HEK293T (cell line): ENCODE data around the gene TNFAIP8.

ENCODE experiments used
- CTCF ChIA-PET: fragments of 350-600 bp; formaldehyde crosslinking; extraction: SDS; loops from one replicate; lab custom pipeline; 2021; ENCODE audit warnings: antibody characterized with exemption, inconsistent platforms; lab: Yijun Ruan, JAX
- POLR2A ChIA-PET: fragments of 350-600 bp; formaldehyde crosslinking; extraction: SDS; loops from one replicate; lab custom pipeline; 2020; ENCODE audit warnings: antibody characterized with exemption, inconsistent platforms; lab: Yijun Ruan, JAX
- DNase-seq: peaks from one replicate; pipeline ENCODE4 v3.0.0; 2012; ENCODE audit warnings: mixed read lengths; ENCODE audit errors: extremely low spot score
- ARNT ChIP-seq: fragments of 450-650 bp; IDR thresholded peaks from 2 replicates; pipeline ENCODE4 v1.6.1; 2017; ENCODE audit warnings: mild to moderate bottlenecking
- BHLHE40 ChIP-seq: fragments of 450-650 bp; IDR thresholded peaks from 2 replicates; pipeline ENCODE4 v1.6.1; 2016; ENCODE audit warnings: mild to moderate bottlenecking, moderate library complexity, borderline replicate concordance
- CTBP1 ChIP-seq: fragments of 450-650 bp; IDR thresholded peaks from 2 replicates; pipeline ENCODE4 v1.6.1; 2016; ENCODE audit warnings: borderline replicate concordance
- ELF4 ChIP-seq: fragments of 450-650 bp; IDR thresholded peaks from 2 replicates; pipeline ENCODE4 v1.6.1; 2017; ENCODE audit warnings: antibody characterized with exemption
- FOXA1 ChIP-seq: fragments of 450-650 bp; IDR thresholded peaks from 2 replicates; pipeline ENCODE4 v1.6.1; 2016; ENCODE audit warnings: mild to moderate bottlenecking
- FOXK2 ChIP-seq: fragments of 450-650 bp; IDR thresholded peaks from 2 replicates; pipeline ENCODE4 v1.6.1; 2016; ENCODE audit warnings: mild to moderate bottlenecking
- FOXM1 ChIP-seq: fragments of 450-650 bp; IDR thresholded peaks from 2 replicates; pipeline ENCODE4 v1.6.1; 2017; ENCODE audit warnings: mild to moderate bottlenecking, borderline replicate concordance
- HDGF ChIP-seq: fragments of 450-650 bp; IDR thresholded peaks from 2 replicates; pipeline ENCODE4 v1.6.1; 2017; ENCODE audit warnings: antibody characterized with exemption, borderline replicate concordance
- L3MBTL2 ChIP-seq: fragments of 450-650 bp; conservative IDR thresholded peaks from 2 replicates; pipeline ENCODE4 v1.6.1; 2016; ENCODE audit warnings: mild to moderate bottlenecking
- LEF1 ChIP-seq: fragments of 450-650 bp; IDR thresholded peaks from 2 replicates; pipeline ENCODE4 v1.6.1; 2017; ENCODE audit warnings: mild to moderate bottlenecking, borderline replicate concordance
- NFRKB ChIP-seq: fragments of 450-650 bp; IDR thresholded peaks from 2 replicates; pipeline ENCODE4 v1.6.1; 2016; ENCODE audit warnings: mild to moderate bottlenecking, moderate library complexity
- SP1 ChIP-seq: fragments of 450-650 bp; IDR thresholded peaks from 2 replicates; pipeline ENCODE4 v1.6.1; 2017
- SUZ12 ChIP-seq: fragments of 450-650 bp; IDR thresholded peaks from 2 replicates; pipeline ENCODE4 v1.6.1; 2016; ENCODE audit warnings: mild to moderate bottlenecking
- TARDBP ChIP-seq: fragments of 450-650 bp; IDR thresholded peaks from 2 replicates; pipeline ENCODE4 v1.6.1; 2016
- ZNF384 ChIP-seq: fragments of 450-650 bp; IDR thresholded peaks from 2 replicates; pipeline ENCODE4 v1.6.1; 2016
- TF ChIP-seq, protein P1 (sequence below): fragments of 450-650 bp; IDR thresholded peaks from 2 replicates; pipeline ENCODE4 v1.6.1; 2016

The TNFAIP8 gene

DNA sequence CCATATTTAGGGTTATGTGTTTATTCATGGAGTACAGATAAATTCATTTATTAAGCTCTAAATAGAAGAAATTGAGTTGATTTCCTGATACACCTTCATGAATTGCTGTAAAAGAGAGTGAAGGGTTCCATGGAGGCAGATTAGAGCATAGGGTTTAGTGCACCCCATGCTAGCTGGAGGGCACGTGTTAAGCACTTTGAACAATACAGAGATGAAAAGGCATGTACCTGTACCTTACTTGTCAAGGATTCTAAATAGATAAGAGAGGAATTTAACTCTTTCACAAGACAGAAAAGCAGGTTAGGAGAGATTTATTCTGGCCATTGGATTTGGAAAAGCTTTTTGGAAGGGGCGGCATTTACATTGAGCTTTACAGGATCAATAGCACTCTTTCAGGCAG is 23.3 kb downstream of the TNFAIP8 start:
- TF ChIP-seq FOXA1 = no peak
- no peak for TF ChIP-seq ZNF384
- no peak for TF ChIP-seq ELF4
- TF ChIP-seq, protein P1, sequence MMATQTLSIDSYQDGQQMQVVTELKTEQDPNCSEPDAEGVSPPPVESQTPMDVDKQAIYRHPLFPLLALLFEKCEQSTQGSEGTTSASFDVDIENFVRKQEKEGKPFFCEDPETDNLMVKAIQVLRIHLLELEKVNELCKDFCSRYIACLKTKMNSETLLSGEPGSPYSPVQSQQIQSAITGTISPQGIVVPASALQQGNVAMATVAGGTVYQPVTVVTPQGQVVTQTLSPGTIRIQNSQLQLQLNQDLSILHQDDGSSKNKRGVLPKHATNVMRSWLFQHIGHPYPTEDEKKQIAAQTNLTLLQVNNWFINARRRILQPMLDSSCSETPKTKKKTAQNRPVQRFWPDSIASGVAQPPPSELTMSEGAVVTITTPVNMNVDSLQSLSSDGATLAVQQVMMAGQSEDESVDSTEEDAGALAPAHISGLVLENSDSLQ = no peak
- TF ChIP-seq ARNT = no peak
- TF ChIP-seq NFRKB = no peak
- TF ChIP-seq FOXM1 = no peak
- TF ChIP-seq CTBP1 = no peak
- no peak for TF ChIP-seq L3MBTL2
- TF ChIP-seq BHLHE40 = no peak
- TF ChIP-seq FOXK2 = no peak
- no peak for TF ChIP-seq HDGF
- no peak for TF ChIP-seq SP1
- TF ChIP-seq TARDBP = no peak
- no peak for TF ChIP-seq LEF1
- no peak for TF ChIP-seq SUZ12
- POLR2A ChIA-PET = no interaction called here
- CTCF ChIA-PET = interaction anchor here (1.2 to 1.4 kb wide), 2 partner anchors 33 to 64 kb away, joined by 4 to 5 read pairs; no protein-coding TSS in a partner anchor
- no peak for DNase-seq

DNA sequence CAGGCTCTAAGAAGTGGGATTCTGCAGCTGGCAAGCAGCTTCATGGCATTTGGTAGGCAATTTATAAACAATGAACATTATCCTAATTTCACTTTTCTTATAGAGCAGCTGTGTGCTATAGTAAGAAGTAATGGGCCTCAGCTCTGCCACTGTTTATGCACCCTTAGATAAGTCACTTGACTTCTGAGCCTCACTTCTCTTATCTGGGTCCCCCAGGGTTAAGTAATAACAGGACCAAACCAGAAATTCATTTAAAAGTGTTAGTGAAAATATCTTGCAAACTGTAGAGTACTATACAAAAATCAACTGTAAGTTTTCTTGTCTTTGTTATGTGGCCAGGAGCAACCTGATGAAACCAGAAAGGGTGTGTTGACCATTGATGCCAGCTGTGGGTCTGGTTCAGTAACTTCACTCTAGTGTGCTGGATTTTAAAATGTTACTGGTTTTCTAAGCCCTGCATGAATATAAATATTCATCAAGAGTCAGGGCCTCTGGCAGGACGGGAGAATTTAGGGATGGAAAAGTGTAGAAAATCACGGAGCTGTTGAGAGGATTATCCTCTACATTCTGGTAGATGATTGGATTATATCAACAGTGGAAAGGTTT is 24.2 kb downstream of the TNFAIP8 start:
- ChIA-PET POLR2A (no interaction called here), CTCF (interaction anchor here (0.6 kb wide), 1 partner anchor 8 kb away, joined by 5 read pairs; no protein-coding TSS in a partner anchor)
- TF ChIP-seq LEF1 = no peak
- no peak for TF ChIP-seq TARDBP
- no peak for TF ChIP-seq ARNT
- DNase-seq = no peak

DNA sequence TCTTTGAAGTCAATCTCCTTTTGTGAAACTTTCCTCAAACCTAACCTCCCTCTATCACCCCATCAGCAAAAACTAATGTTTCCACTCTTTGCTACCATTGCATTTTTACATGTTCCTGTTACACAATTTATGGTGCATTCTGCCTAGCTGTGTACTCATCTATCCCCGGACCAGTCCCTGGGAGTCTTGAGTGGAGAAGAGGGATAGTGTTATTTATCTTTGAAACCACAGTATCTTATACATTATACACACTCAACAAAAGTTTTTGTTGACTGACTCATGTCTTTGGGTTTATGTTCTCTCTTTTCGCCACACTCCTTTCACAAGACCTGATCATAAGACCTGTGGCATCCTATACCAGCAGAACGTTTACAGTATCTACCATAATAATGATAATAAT is 26.4 kb downstream of the TNFAIP8 start:
- ChIA-PET POLR2A (no interaction called here), CTCF (no interaction called here)
- no peak for TF ChIP-seq CTBP1
- TF ChIP-seq SP1 = no peak
- TF ChIP-seq L3MBTL2 = no peak
- no peak for DNase-seq

DNA sequence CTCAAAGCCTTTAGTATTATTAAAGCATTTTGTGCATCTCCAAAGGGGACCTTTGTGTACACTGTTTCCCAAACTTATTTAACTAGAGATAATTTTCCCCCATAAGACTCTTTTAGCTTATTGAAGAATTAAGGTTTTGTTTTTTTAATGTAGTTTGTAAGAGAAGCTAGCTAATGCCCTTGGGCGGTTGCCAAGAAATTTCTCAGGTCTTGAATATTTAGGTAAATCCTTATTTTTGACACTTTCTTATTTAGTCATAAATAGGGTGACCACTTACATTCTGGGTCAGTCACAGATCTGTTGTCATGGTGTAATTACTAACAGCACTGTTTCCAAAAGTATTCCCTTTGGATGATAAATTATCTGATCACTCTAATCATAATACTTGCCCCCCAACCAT is 27.2 kb downstream of the TNFAIP8 start:
- ChIA-PET CTCF (no interaction called here), POLR2A (no interaction called here)
- DNase-seq = no peak
- TF ChIP-seq L3MBTL2 = no peak
- TF ChIP-seq, protein P1 = no peak
- TF ChIP-seq BHLHE40 = no peak
- TF ChIP-seq ELF4 = no peak
- TF ChIP-seq NFRKB = no peak
- no peak for TF ChIP-seq FOXA1
- no peak for TF ChIP-seq HDGF
- TF ChIP-seq SUZ12 = no peak
- no peak for TF ChIP-seq FOXK2
- no peak for TF ChIP-seq CTBP1
- TF ChIP-seq ZNF384 = no peak

DNA sequence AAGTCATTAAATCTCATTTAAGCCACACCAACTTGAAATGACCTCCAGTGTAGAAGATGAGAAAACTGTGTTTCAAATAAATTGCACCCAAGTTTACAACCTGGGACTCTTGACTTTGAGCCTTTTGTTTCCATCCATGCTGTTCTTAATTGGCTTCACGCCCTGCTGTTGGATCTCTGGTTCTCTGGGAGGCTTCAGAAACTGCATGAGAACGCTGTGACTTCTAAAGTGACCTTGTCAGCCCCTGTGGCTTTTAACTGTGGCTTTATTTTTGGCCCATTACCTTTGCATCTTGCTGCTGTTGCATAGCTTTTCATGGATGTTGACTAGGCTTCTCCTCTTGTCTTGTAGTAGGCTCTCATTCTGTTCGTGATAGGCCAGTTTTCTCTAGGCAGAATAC is 29.3 kb downstream of the TNFAIP8 start:
- ChIA-PET POLR2A (no interaction called here), CTCF (interaction anchor here (0.6 to 1.6 kb wide), 2 partner anchors 7 to 27 kb away, joined by 3 read pairs; no protein-coding TSS in a partner anchor)
- TF ChIP-seq SP1 = no peak
- TF ChIP-seq ELF4 = no peak
- TF ChIP-seq ARNT = no peak
- no peak for TF ChIP-seq LEF1
- no peak for TF ChIP-seq FOXA1
- DNase-seq = no peak

DNA sequence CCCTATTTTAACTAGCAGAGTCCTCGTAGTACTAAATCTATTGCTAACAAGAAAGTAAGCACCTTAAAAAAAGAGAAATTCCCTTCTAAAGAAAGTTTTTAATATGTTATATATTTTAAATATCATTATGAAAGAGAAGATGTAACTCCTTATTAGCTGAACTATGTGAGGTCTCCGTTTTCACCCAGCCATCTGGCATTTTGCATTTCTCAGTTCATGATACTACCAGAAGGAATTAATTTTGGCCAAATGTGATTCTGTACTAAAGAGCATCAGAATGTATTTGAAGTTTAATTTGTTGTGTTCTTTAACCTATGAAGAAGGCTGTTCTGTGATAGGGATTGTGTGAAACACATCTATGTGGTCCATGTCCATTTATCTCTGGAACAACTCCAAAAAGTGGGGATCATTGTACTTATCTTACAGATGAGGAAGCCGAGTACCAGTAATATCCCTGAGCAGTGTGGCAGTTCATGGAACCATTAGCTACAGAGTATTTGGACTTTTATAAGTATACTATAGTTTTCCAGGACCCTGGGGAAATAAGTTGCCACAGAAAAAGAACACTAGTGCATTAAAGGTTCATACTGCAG is 29.8 kb downstream of the TNFAIP8 start:
- no peak for DNase-seq
- POLR2A ChIA-PET = no interaction called here

More for the DNA sequence above, 29.8 kb downstream of the TNFAIP8 start:
- CTCF ChIA-PET = interaction anchor here (0.6 to 1.6 kb wide), 3 partner anchors 8 to 62 kb away, joined by 3 read pairs; no protein-coding TSS in a partner anchor
- TF ChIP-seq NFRKB (no peak), SP1 (no peak), FOXA1 (no peak), HDGF (no peak), L3MBTL2 (no peak), CTBP1 (no peak), FOXK2 (no peak), ZNF384 (no peak), LEF1 (no peak), BHLHE40 (no peak), SUZ12 (no peak), ARNT (no peak), TARDBP (no peak)
- TF ChIP-seq, protein P1 = no peak
